Measurements from ENCODE around the gene PALMD. TPM values are rescaled to one million over a fixed set of nuclear protein-coding genes. Genes with fewer than 3 reads are reported as not detected.

The PALMD gene
- polyA plus RNA-seq, 12 donors: 80.8 to 141 (median 116) TPM; not detected in 1

DNA sequence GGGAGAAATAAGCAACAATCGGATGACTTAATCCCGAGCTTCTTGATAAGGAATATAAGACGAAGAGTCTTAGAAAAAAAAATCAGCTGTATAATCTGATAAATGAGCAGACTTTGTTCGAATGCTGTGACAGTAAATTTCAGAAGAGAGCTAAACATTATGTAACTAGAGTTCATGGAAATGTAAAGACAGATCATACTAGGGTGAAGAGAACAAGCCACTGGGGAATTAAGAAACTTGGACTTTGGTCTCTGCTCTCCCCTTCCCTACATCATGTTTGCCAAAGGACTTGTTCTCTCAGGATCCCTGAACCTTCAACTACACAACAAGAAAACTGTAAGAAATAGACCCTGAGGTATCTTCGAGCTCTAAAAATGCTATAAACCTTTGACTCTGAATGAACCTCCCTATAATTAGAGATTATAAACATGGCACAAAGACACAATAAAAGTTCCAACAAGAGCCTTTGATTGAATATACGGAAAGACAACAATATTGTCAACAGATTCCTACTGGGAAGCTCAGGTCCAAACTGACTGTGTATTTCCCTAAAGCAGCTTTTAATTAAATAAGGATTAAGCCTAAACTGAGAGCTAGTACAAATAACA lies 93.0 kb downstream of the PALMD start:
- DNase-seq: no peak

DNA sequence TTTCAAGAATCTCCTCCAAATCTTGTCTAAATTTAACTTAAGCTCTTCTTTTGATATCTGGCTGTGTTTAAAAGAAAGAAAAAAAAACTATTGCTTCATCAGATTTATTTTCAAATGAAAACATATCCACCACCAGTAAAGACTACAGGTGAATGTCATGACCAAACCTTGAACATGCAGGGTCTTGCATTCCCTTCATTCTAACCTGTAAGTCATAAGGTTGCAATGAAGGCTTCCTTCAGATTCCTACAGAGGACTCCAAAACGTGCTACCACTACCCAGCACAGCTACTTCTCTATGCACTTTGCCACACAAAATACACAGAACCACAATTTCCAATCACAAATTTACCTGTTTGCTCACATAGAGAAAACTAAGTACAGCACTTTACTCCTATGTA lies 94.2 kb downstream of the PALMD start:
- no peak for DNase-seq

Other genes starting within 250 kb of the PALMD start
- 10 to 100 TPM in 1 of 12 donors, 1 to 10 TPM in 9, not detected in 2; 2.9 to 10.1 (median 4.1) TPM for gene FRRS1, start 120.5 kb downstream of the PALMD start, polyA plus RNA-seq (ENCODE audit: insufficient read length in 12 of 12)
- 100 to 1,000 TPM in 10 of 12 donors, 10 to 100 TPM in 2; 76.1 to 328 (median 232) TPM for gene AGL, start 204.2 kb downstream of the PALMD start, polyA plus RNA-seq (ENCODE audit: insufficient read length in 12 of 12)